ENCODE results near the gene NUAK2.

- TF ChIP-seq CTCF (IDR thresholded peaks at IDR 0.05; ENCODE audit: low read depth, low read length, missing input control): no peak
- TF ChIP-seq RAD21 (IDR thresholded peaks at IDR 0.05): no peak
- TF ChIP-seq TAF1 (conservative IDR thresholded peaks at IDR 0.05): no peak
- TF ChIP-seq REST (IDR thresholded peaks at IDR 0.05): no peak
- no peak for TF ChIP-seq GABPA (IDR thresholded peaks at IDR 0.05 in 1 of 2, conservative IDR thresholded peaks at IDR 0.05 in 1 of 2)
- no peak for TF ChIP-seq JUND (IDR thresholded peaks at IDR 0.05)
- no peak for TF ChIP-seq MAX (IDR thresholded peaks at IDR 0.05)
- no peak for TF ChIP-seq ATF3 (IDR thresholded peaks at IDR 0.05)
- no peak for TF ChIP-seq HNF4A (conservative IDR thresholded peaks at IDR 0.05)
- no peak for TF ChIP-seq YY1 (IDR thresholded peaks at IDR 0.05)
- TF ChIP-seq ZBTB33 (IDR thresholded peaks at IDR 0.05): no peak
Observed at GRCh38 chr1:205304695-205305070, 16.9 kb downstream of the NUAK2 start.
